OCI-LY1 (cell line): Measurements from ENCODE around the gene SLC25A28.
"Not testable (repeated sequence)": the region's sequence is repeated elsewhere in the genome, so short reads cannot be mapped to it uniquely, and the experiment has no call there.

Experiments used
- H2AFZ ChIP-seq: fragments of 200-600 bp; sonication (generic), shearing (Covaris generic); 2 replicates; pipeline ENCODE4 v1.6.0; 2014; ENCODE audit warnings: antibody characterized with exemption, mild to moderate bottlenecking, low read length
- H3F3A ChIP-seq: fragments of 200-600 bp; sonication (generic), shearing (Covaris generic); 2 replicates; pipeline ENCODE4 v1.6.0; 2014; ENCODE audit warnings: mild to moderate bottlenecking, antibody characterized with exemption, low read length, moderate library complexity; ENCODE audit not compliant: insufficient read depth
- H3K27ac ChIP-seq: fragments of 200-600 bp; sonication (generic); 2 replicates; pipeline ENCODE4 v1.5.1; 2014; ENCODE audit warnings: low read length, mixed run types, mild to moderate bottlenecking, low read depth; ENCODE audit not compliant: poor library complexity, severe bottlenecking
- H3K27me3 ChIP-seq: fragments of 200-600 bp; sonication (generic); 2 replicates; pipeline ENCODE4 v1.6.0; 2014; ENCODE audit warnings: antibody characterized with exemption, mild to moderate bottlenecking, low read length, moderate library complexity; ENCODE audit not compliant: insufficient read depth
- H3K36me3 ChIP-seq: fragments of 200-600 bp; sonication (generic); 2 replicates; pipeline ENCODE4 v1.6.1; 2014; ENCODE audit warnings: mild to moderate bottlenecking, antibody characterized with exemption, low read length, moderate library complexity, mixed read lengths; ENCODE audit not compliant: insufficient read depth
- H3K4me1 ChIP-seq: fragments of 200-600 bp; sonication (generic); 2 replicates; pipeline ENCODE4 v1.5.1; 2014; ENCODE audit warnings: mild to moderate bottlenecking, low read length, moderate library complexity; ENCODE audit not compliant: insufficient read depth, severe bottlenecking
- H3K4me2 ChIP-seq: fragments of 200-600 bp; sonication (generic), shearing (Covaris generic); 2 replicates; pipeline ENCODE4 v1.6.1; 2014; ENCODE audit warnings: low read length
- H3K4me3 ChIP-seq: fragments of 200-600 bp; sonication (generic); 2 replicates; pipeline ENCODE4 v1.5.1; 2014; ENCODE audit warnings: low read length, low read depth, mild to moderate bottlenecking, mixed read lengths; ENCODE audit not compliant: poor library complexity, severe bottlenecking
- H3K79me2 ChIP-seq: fragments of 200-600 bp; shearing (Covaris generic); 2 replicates; pipeline ENCODE4 v1.6.1; 2016; ENCODE audit warnings: mixed run types, low read length, mixed read lengths; ENCODE audit not compliant: insufficient read depth
- H3K9ac ChIP-seq: fragments of 200-600 bp; sonication (generic), shearing (Covaris generic); 2 replicates; pipeline ENCODE4 v1.6.1; 2014; ENCODE audit warnings: mild to moderate bottlenecking, low read length, mixed read lengths
- H3K9me2 ChIP-seq: fragments of 200-600 bp; sonication (generic), shearing (Covaris generic); 2 replicates; pipeline ENCODE4 v1.6.1; 2014; ENCODE audit warnings: low read depth, mild to moderate bottlenecking, low read length, mixed read lengths
- H3K9me3 ChIP-seq: fragments of 200-600 bp; shearing (Covaris generic); 2 replicates; pipeline ENCODE4 v1.6.1; 2014; ENCODE audit warnings: low read length, mixed read lengths
- H4K20me1 ChIP-seq: fragments of 200-600 bp; sonication (generic), shearing (Covaris generic); 2 replicates; pipeline ENCODE4 v1.6.0; 2016; ENCODE audit warnings: mild to moderate bottlenecking, low read length; ENCODE audit not compliant: insufficient read depth
- EZH2 ChIP-seq: fragments of 200-600 bp; sonication (generic), shearing (Covaris generic); IDR thresholded peaks from 2 replicates; pipeline ENCODE4 v1.8.0; 2017; ENCODE audit warnings: borderline replicate concordance, mixed run types, mild to moderate bottlenecking, antibody characterized with exemption, low read length, moderate library complexity, mixed read lengths
- TF ChIP-seq, protein P1 (sequence below): fragments of 200-600 bp; sonication (generic), shearing (Covaris generic); IDR thresholded peaks from 2 replicates; pipeline ENCODE4 v1.5.1; 2017; ENCODE audit warnings: mild to moderate bottlenecking, antibody characterized with exemption, low read length, moderate library complexity, mixed read lengths

Gene SLC25A28

DNA sequence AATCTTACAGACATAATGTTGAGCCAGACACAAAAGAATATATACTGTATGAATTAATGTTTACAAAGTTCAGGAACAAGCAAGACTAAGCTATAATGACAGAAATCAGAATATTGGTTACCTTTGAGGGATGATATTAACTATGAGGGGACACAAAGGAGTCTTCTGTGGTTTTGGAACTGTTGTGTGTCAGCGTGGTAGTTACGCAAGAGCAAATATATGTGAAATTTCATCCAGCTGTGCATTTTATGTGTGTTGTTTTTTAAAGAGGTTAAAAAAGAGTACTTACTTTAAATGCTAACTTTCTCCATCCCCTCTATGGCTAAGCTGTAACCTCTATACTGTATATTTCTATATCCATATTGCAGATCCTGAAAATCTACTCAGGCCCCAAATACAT, 14.9 kb downstream of the SLC25A28 start:
- Histone ChIP-seq H3K4me3 (no peak overlapping the region), H2AFZ (no peak overlapping the region), H3F3A (no peaks in the 10 kb centered on the region), H4K20me1 (no peaks in the 10 kb centered on the region), H3K27ac (no peak overlapping the region), H3K27me3 (no peaks in the 10 kb centered on the region), H3K9me3 (no peaks in the 10 kb centered on the region), H3K9ac (no peak overlapping the region), H3K4me2 (no peak overlapping the region), H3K4me1 (no peaks in the 10 kb centered on the region), H3K36me3 (peaks cover 2% of the 10 kb centered on the region; the same call in 1 of the 2 replicates), H3K9me2 (no peaks in the 10 kb centered on the region), H3K79me2 (no peaks in the 10 kb centered on the region)
- TF ChIP-seq EZH2 = no peak

DNA sequence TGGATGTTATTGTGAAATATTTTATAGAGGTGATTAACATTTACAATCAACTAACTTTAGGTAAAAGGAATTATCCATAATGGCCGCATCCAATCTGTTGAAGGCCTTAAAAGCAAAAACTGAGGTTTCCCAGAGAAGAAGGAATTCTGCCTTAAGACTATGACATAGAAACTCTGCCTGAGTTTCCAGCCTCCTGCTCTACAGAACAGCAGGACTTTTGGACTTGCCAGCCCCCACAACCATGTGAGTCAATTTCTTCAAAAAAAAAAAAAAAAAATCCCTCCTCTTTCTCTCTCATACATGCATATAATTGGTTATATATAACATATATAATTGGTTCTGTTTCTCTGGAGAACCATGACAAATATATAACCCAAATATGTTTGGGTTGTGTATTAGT, 15.4 kb downstream of the SLC25A28 start:
- Histone ChIP-seq H3K4me1 (no peaks in the 10 kb centered on the region), H3K36me3 (no peaks in the 10 kb centered on the region), H4K20me1 (no peaks in the 10 kb centered on the region), H3K9me2 (no peaks in the 10 kb centered on the region), H3K27me3 (no peaks in the 10 kb centered on the region), H3F3A (no peaks in the 10 kb centered on the region), H2AFZ (no peak overlapping the region), H3K27ac (no peak overlapping the region), H3K9ac (no peak overlapping the region), H3K9me3 (no peaks in the 10 kb centered on the region), H3K79me2 (no peaks in the 10 kb centered on the region), H3K4me3 (no peak overlapping the region), H3K4me2 (no peak overlapping the region)
- TF ChIP-seq EZH2 = no peak
- TF ChIP-seq, protein P1, sequence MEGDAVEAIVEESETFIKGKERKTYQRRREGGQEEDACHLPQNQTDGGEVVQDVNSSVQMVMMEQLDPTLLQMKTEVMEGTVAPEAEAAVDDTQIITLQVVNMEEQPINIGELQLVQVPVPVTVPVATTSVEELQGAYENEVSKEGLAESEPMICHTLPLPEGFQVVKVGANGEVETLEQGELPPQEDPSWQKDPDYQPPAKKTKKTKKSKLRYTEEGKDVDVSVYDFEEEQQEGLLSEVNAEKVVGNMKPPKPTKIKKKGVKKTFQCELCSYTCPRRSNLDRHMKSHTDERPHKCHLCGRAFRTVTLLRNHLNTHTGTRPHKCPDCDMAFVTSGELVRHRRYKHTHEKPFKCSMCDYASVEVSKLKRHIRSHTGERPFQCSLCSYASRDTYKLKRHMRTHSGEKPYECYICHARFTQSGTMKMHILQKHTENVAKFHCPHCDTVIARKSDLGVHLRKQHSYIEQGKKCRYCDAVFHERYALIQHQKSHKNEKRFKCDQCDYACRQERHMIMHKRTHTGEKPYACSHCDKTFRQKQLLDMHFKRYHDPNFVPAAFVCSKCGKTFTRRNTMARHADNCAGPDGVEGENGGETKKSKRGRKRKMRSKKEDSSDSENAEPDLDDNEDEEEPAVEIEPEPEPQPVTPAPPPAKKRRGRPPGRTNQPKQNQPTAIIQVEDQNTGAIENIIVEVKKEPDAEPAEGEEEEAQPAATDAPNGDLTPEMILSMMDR = no peak

DNA sequence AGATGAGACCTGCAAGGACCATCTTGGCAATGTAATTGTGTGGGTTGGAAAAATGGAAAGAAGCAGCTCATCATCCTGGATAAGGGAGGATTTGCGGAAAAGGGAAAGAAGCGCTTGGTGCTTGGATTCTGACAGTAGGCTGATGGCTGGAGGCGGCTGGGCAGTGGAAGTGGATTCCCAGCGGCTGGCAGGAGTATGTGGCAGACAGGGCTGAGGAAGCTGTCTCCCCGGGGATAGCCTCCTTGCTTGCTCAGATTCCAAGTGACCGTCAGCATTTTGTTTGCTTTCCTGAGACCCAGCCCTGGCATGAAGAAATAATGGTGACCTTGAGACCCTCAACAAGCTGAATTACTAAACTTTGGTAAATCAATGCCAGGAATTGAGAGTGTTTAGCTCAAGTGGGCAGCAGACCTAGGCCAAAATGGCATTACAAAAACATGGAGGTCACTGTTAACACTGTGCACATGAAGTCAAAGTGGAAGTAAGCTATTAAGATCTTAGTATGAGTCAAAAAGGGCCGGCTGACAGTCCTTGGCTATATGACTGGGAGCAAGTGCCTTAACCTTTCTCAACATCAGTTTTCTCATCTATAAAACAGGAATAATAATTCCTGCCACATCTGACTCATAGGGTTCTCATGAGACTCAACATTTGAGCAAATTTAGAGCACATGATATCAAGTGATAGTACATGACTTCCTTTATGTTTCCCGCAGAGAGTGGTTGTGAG, 21.3 kb downstream of the SLC25A28 start:
- H3K9me3 ChIP-seq = no peaks in the 10 kb centered on the region
- no peaks in the 10 kb centered on the region for H3F3A ChIP-seq
- no peak overlapping the region for H3K27ac ChIP-seq
- TF ChIP-seq, protein P1 = no peak
- TF ChIP-seq EZH2 = no peak
- H3K4me1 ChIP-seq = no peaks in the 10 kb centered on the region
- no peaks in the 10 kb centered on the region for H4K20me1 ChIP-seq
- H3K4me3 ChIP-seq = no peak overlapping the region
- no peaks in the 10 kb centered on the region for H3K9me2 ChIP-seq
- no peaks in the 10 kb centered on the region for H3K36me3 ChIP-seq
- H2AFZ ChIP-seq = no peak overlapping the region
- no peaks in the 10 kb centered on the region for H3K79me2 ChIP-seq
- no peak overlapping the region for H3K9ac ChIP-seq
- no peaks in the 10 kb centered on the region for H3K27me3 ChIP-seq
- H3K4me2 ChIP-seq = no peak overlapping the region

DNA sequence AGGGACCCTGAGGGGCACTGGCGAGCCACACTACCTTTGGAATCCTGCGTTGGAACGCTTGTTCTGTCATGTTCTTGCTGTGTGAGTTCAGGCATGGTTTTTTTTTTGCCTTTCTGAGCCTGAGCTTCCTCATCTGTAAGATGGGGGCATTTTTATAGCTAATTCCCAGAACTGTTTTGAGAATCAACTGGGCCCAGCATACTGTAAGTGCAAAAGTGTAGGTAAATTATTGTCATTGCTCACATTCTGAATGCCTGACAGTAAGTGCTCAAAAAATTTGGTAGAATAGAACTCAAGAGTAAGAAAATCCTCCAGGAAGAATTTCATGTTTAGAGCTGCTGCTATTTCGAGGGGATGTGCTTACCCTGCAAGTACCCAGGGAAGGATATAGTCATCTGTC, 22.2 kb downstream of the SLC25A28 start:
- Histone ChIP-seq H3K36me3 (no peaks in the 10 kb centered on the region), H3K27ac (no peak overlapping the region), H3K9ac (no peak overlapping the region), H3K4me3 (no peak overlapping the region), H3F3A (no peaks in the 10 kb centered on the region), H3K9me3 (no peaks in the 10 kb centered on the region), H3K27me3 (no peaks in the 10 kb centered on the region), H2AFZ (no peak overlapping the region), H3K4me1 (no peaks in the 10 kb centered on the region), H3K79me2 (no peaks in the 10 kb centered on the region), H3K9me2 (no peaks in the 10 kb centered on the region), H4K20me1 (no peaks in the 10 kb centered on the region), H3K4me2 (no peak overlapping the region)
- TF ChIP-seq, protein P1 = no peak
- TF ChIP-seq EZH2 = no peak

DNA sequence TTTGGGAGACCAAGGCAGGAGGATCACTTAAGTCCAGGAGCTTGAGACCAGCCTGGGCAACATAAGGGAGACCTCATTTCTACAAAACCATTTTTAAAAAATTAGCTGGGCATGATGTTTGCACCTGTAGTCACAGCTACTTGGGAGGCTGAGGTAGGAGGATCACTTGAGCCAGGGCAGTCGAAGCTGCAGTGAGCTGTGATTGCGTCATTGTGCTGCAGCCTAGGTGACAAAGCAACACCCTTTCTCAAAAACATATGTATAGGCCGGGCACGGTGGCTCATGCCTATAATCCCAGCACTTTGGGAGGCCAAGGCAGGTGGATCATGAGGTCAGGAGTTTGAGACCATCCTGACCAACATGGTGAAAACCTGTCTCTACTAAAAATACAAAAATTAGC, 23.5 kb downstream of the SLC25A28 start:
- H3K27me3 ChIP-seq, H4K20me1 ChIP-seq, H2AFZ ChIP-seq, H3K4me3 ChIP-seq, H3K4me1 ChIP-seq, H3K27ac ChIP-seq, H3K9ac ChIP-seq, H3K79me2 ChIP-seq, H3K9me3 ChIP-seq, H3K4me2 ChIP-seq, H3F3A ChIP-seq, H3K9me2 ChIP-seq, H3K36me3 ChIP-seq: not testable (repeated sequence)
